ENCODE results near the gene CGREF1. TPM values are rescaled to one million over a fixed set of nuclear protein-coding genes. Genes with fewer than 3 reads are reported as not detected.

The CGREF1 gene
- polyA plus RNA-seq, 3 donors, result 5.0 to 5.8 (median 5.3) TPM

DNA sequence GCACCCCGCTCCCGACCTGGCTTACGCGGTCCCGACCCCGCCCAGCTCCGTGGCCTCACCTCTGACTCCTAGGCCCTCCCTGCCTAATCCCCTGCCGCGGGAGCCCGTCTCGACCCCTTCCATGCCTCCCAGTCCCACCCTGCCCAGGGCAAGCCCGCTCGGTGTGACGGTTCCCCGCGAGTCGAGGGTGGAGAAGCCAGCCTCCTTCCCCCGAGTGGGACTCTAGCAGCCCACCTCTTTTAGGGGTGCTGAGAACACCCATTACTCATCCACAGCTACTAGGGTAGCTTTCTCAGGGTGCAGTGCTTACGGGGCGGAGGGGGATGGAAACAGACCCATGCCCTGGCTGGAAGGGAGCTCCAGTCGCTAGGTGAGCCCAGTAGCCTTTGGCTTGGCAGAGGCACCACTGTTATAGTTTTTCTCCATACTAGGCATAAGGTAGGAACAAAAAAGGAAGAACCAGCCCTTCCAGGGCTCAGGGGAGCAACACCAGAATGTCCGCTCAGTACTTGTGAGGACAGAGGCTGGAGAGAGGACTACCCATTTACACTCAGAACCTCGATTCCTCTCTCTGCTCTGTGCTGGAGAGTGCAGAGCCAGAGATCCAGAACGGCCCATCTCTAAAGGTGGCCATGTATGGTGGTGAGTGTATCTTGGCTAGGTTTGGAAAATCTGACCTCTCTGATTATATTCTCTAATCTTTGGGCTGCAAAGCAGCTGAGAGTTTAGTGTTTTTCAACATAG is 66.9 kb downstream of the CGREF1 start:
- DNase-seq (ENCODE audit: low read depth in 3 of 3, low spot score in 2 of 3), result no peak

DNA sequence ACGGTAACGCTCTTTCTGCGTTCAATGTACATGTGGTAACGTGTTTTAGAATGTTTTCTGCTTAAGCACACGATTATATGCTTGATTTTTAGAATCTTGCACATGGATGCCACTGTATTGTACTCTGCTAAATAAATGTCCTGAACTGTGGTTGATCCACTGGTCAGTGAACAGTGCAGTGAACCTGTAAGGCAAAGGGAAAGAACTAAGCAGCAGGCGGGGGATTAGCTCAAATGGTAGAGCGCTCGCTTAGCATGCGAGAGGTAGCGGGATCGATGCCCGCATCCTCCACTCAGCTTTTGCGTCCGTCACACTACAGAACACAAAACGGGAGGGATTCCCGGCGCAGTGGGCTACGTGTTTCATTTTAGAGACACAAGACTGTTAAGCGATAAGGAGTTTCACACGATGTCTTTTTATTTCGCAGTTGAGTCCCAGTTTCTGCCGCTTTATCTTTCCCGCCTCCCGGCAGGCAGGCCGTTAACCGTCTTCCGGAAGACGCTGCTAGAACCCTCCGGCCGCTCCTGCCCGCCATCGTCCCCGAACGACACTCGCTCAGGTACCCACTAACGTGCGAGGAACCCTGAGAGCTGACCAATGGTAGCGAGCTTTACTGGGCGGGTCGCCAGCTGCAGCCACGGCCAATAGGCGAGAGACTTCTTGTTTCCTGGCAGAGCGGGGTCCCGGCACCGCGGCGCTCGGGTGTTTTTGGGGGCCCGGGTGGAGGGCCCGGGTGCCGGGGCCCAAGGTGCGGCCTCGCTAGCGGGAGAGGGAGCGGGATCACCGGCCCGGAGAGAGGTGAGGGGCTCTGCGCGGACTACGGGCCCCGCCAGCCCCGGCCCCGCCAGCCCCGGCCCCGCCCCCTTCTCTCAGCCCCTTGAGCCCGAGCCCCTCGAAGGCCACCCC is 67.7 kb downstream of the CGREF1 start, which contains the start of gene AGBL5:
AGBL5 (plus strand) TSS at position 673 of the 906 bp plus-strand sequence. CDS start 1,291 bp downstream, outside the sequence.
- DNase-seq (ENCODE audit: low read depth in 3 of 3, low spot score in 2 of 3), result peak; percentile 86 to 96 (median 87)

Other genes with a start within 250 kb of the CGREF1 start
- 10 to 100 TPM; 10.6 to 11.9 (median 11.4) TPM for gene MAPRE3, start 148.5 kb downstream of the CGREF1 start, polyA plus RNA-seq (ENCODE audit: insufficient read length in 3 of 3)
- 10 to 100 TPM; 51.3 to 54.4 (median 52.8) TPM for gene TMEM214, start 86.2 kb downstream of the CGREF1 start, polyA plus RNA-seq (ENCODE audit: insufficient read length in 3 of 3)
- gene AGBL5, start 67.5 kb downstream of the CGREF1 start, polyA plus RNA-seq (ENCODE audit: insufficient read length in 3 of 3), result 10 to 100 TPM; 60.9 to 64.2 (median 61.0) TPM
- gene OST4, start 47.5 kb downstream of the CGREF1 start, polyA plus RNA-seq (ENCODE audit: insufficient read length in 3 of 3), result 100 to 1,000 TPM; 229 to 284 (median 261) TPM
- 10 to 100 TPM; 61.8 to 70.7 (median 70.5) TPM for gene EMILIN1, start 40.5 kb downstream of the CGREF1 start, polyA plus RNA-seq (ENCODE audit: insufficient read length in 3 of 3)
- 10 to 100 TPM; 39.5 to 54.9 (median 54.8) TPM for gene KHK, start 32.4 kb downstream of the CGREF1 start, polyA plus RNA-seq (ENCODE audit: insufficient read length in 3 of 3)
- gene ABHD1, start 4.7 kb upstream of the CGREF1 start, polyA plus RNA-seq (ENCODE audit: insufficient read length in 3 of 3), result 1 to 10 TPM in 2 of 3 donors, under 1 TPM in 1; 0.88 to 1.4 (median 1.3) TPM
- gene PREB, start 15.5 kb upstream of the CGREF1 start, polyA plus RNA-seq (ENCODE audit: insufficient read length in 3 of 3), result 10 to 100 TPM; 51.5 to 55.3 (median 51.7) TPM
- not detected for gene PRR30, start 20.3 kb upstream of the CGREF1 start, polyA plus RNA-seq (ENCODE audit: insufficient read length in 3 of 3)
- under 1 TPM; 0.62 to 0.93 (median 0.68) TPM for gene TCF23, start 29.9 kb upstream of the CGREF1 start, polyA plus RNA-seq (ENCODE audit: insufficient read length in 3 of 3)
- 100 to 1,000 TPM; 164 to 175 (median 169) TPM for gene ATRAID, start 92.9 kb upstream of the CGREF1 start, polyA plus RNA-seq (ENCODE audit: insufficient read length in 3 of 3)
- gene SLC5A6, start 93.1 kb upstream of the CGREF1 start, polyA plus RNA-seq (ENCODE audit: insufficient read length in 3 of 3), result 10 to 100 TPM; 32.9 to 37.4 (median 36.7) TPM
- gene CAD, start 98.2 kb upstream of the CGREF1 start, polyA plus RNA-seq (ENCODE audit: insufficient read length in 3 of 3), result 10 to 100 TPM; 40.8 to 42.0 (median 41.9) TPM
- 1 to 10 TPM; 4.4 to 6.0 (median 5.5) TPM for gene SLC30A3, start 143.9 kb upstream of the CGREF1 start, polyA plus RNA-seq (ENCODE audit: insufficient read length in 3 of 3)
- gene DNAJC5G, start 156.3 kb upstream of the CGREF1 start, polyA plus RNA-seq (ENCODE audit: insufficient read length in 3 of 3), result under 1 TPM; 0.47 to 0.76 (median 0.58) TPM
- gene TRIM54, start 163.3 kb upstream of the CGREF1 start, polyA plus RNA-seq (ENCODE audit: insufficient read length in 3 of 3), result 1 to 10 TPM; 3.2 to 3.9 (median 3.6) TPM
- under 1 TPM; 0.19 to 0.59 (median 0.36) TPM for gene UCN, start 189.3 kb upstream of the CGREF1 start, polyA plus RNA-seq (ENCODE audit: insufficient read length in 3 of 3)
- 10 to 100 TPM; 70.9 to 85.0 (median 77.1) TPM for gene MPV17, start 204.0 kb upstream of the CGREF1 start, polyA plus RNA-seq (ENCODE audit: insufficient read length in 3 of 3)
- 10 to 100 TPM; 64.5 to 71.2 (median 67.7) TPM for gene GTF3C2, start 237.6 kb upstream of the CGREF1 start, polyA plus RNA-seq (ENCODE audit: insufficient read length in 3 of 3)